AG04449 (cell line): ENCODE data around the gene RHOBTB1.
"Not testable (repeated sequence)": the region's sequence is repeated elsewhere in the genome, so short reads cannot be mapped to it uniquely, and the experiment has no call there.

ENCODE experiments used
- CTCF ChIA-PET: fragments of 350-600 bp; formaldehyde crosslinking; extraction: SDS; loops from one replicate; lab custom pipeline; 2021; ENCODE audit warnings: antibody characterized with exemption; lab: Yijun Ruan, JAX
- POLR2A ChIA-PET: fragments of 400-600, 350-600 bp; formaldehyde crosslinking; extraction: SDS; loops from one replicate; lab custom pipeline; 2020; ENCODE audit warnings: antibody characterized with exemption, inconsistent platforms; lab: Yijun Ruan, JAX
- DNase-seq: peaks from one replicate; pipeline ENCODE4 v3.0.0-alpha.2; 2010; ENCODE audit warnings: low read depth, low spot score
- H3K4me3 ChIP-seq: 2 replicates; pipeline ENCODE4 v1.5.1; 2011; ENCODE audit warnings: low read depth, mild to moderate bottlenecking, control low read depth, low read length
- CTCF ChIP-seq: IDR thresholded peaks from one replicate; pipeline ENCODE4 v1.5.1; 2011; ENCODE audit warnings: mild to moderate bottlenecking, moderate library complexity, low read length, control low read depth, inconsistent platforms; ENCODE audit not compliant: insufficient read depth; ENCODE audit errors: missing control alignments

Gene RHOBTB1

GRCh38 chr10:60911715-60912114 lies 32.3 kb downstream of the RHOBTB1 start:
- DNase-seq, result no peak
- no peak for TF ChIP-seq CTCF
- ChIA-PET CTCF (interaction anchor here (0.8 to 1.2 kb wide), 2 partner anchors 13 to 92 kb away, joined by 3 read pairs; no protein-coding TSS in a partner anchor), POLR2A (no interaction called here)
- no peak overlapping the region for H3K4me3 ChIP-seq

GRCh38 chr10:60911216-60911615 lies 32.8 kb downstream of the RHOBTB1 start:
- H3K4me3 ChIP-seq, result no peak overlapping the region
- ChIA-PET CTCF (interaction anchor here (0.8 kb wide), 1 partner anchor 92 kb away, joined by 3 read pairs; no protein-coding TSS in a partner anchor), POLR2A (no interaction called here)
- no peak for DNase-seq
- TF ChIP-seq CTCF, result no peak

- no peak for TF ChIP-seq CTCF
- ChIA-PET CTCF (interaction anchor here (1.0 kb wide), 1 partner anchor 27 kb away, joined by 5 read pairs; no protein-coding TSS in a partner anchor), POLR2A (no interaction called here)
- no peak overlapping the region for H3K4me3 ChIP-seq
- DNase-seq, result no peak
These were observed 33.4 kb downstream of the RHOBTB1 start for GRCh38 chr10:60910543-60910942.

GRCh38 chr10:60908896-60909295 lies 35.1 kb downstream of the RHOBTB1 start:
- H3K4me3 ChIP-seq, result no peak overlapping the region
- POLR2A ChIA-PET, result no interaction called here
- no peak for DNase-seq
- CTCF ChIA-PET, result interaction anchor here (0.8 to 1.0 kb wide), 2 partner anchors 19 to 34 kb away, joined by 3 read pairs; no protein-coding TSS in a partner anchor
- TF ChIP-seq CTCF, result no peak

GRCh38 chr10:60908031-60908430 lies 36.0 kb downstream of the RHOBTB1 start:
- H3K4me3 ChIP-seq, result no peak overlapping the region
- POLR2A ChIA-PET, result interaction anchor here (0.6 to 1.0 kb wide), 2 partner anchors 9 to 10 kb away, joined by 3 to 4 read pairs; no protein-coding TSS in a partner anchor
- CTCF ChIA-PET, result interaction anchor here (0.7 to 1.7 kb wide), 3 partner anchors 10 to 35 kb away, joined by 3 to 6 read pairs (median 3); no protein-coding TSS in a partner anchor
- TF ChIP-seq CTCF, result no peak
- DNase-seq, result no peak

- ChIA-PET CTCF (interaction anchor here (0.7 to 1.7 kb wide), 3 partner anchors 10 to 25 kb away, joined by 3 to 6 read pairs (median 3); no protein-coding TSS in a partner anchor), POLR2A (no interaction called here)
- DNase-seq, result no peak
- no peak overlapping the region for H3K4me3 ChIP-seq
- TF ChIP-seq CTCF, result no peak
These were observed 36.7 kb downstream of the RHOBTB1 start for GRCh38 chr10:60907236-60907635.

- ChIA-PET POLR2A (interaction anchor here (0.8 to 1.1 kb wide), 2 partner anchors 14 to 16 kb away, joined by 3 read pairs; no protein-coding TSS in a partner anchor), CTCF (interaction anchor here (1.4 to 1.7 kb wide), 2 partner anchors 9 to 25 kb away, joined by 3 to 6 read pairs; no protein-coding TSS in a partner anchor)
- DNase-seq, H3K4me3 ChIP-seq: not testable (repeated sequence)
These were observed 37.2 kb downstream of the RHOBTB1 start for GRCh38 chr10:60906825-60907224.
